Neuronal stem cell (in vitro differentiated cells): Measurements from ENCODE around the gene GDF7.
"Not testable (repeated sequence)": the region's sequence is repeated elsewhere in the genome, so short reads cannot be mapped to it uniquely, and the experiment has no call there.

Experiments used
- DNase-seq: peaks from one replicate; pipeline ENCODE4 v3.0.0-alpha.2; 2013; ENCODE audit warnings: low spot score
- H2AFZ ChIP-seq: one replicate; pipeline ENCODE4 v1.6.1; 2013; ENCODE audit warnings: mild to moderate bottlenecking, low read length, inconsistent platforms
- H2AK5ac ChIP-seq: 2 replicates; pipeline ENCODE4 v1.6.1; 2013; ENCODE audit warnings: low read depth, mild to moderate bottlenecking, inconsistent platforms, low read length, moderate library complexity, mixed read lengths
- H2BK120ac ChIP-seq: 2 replicates; pipeline ENCODE4 v1.6.1; 2013; ENCODE audit warnings: low read depth, mild to moderate bottlenecking, inconsistent platforms, low read length, moderate library complexity, mixed read lengths
- H2BK12ac ChIP-seq: one replicate; pipeline ENCODE4 v1.6.1; 2013; ENCODE audit warnings: low read length, inconsistent platforms
- H2BK15ac ChIP-seq: 2 replicates; pipeline ENCODE4 v1.6.1; 2013; ENCODE audit warnings: mild to moderate bottlenecking, low read length, inconsistent platforms, mixed read lengths
- H2BK5ac ChIP-seq: one replicate; pipeline ENCODE4 v1.6.1; 2013; ENCODE audit warnings: inconsistent platforms, mild to moderate bottlenecking, low read length, moderate library complexity
- H3K14ac ChIP-seq: one replicate; pipeline ENCODE4 v1.6.1; 2013; ENCODE audit warnings: low read length, inconsistent platforms
- H3K18ac ChIP-seq: 2 replicates; pipeline ENCODE4 v1.6.1; 2013; ENCODE audit warnings: low read length, inconsistent platforms
- H3K23ac ChIP-seq: 2 replicates; pipeline ENCODE4 v1.6.1; 2013; ENCODE audit warnings: low read depth, mild to moderate bottlenecking, mixed read lengths, low read length, inconsistent platforms; ENCODE audit not compliant: poor library complexity
- H3K27ac ChIP-seq: replicated peaks from 3 replicates; pipeline ENCODE4 v1.5.1; 2013; ENCODE audit warnings: low read length, inconsistent platforms
- H3K27me3 ChIP-seq, 3 experiments: 2 replicates each; pipeline ENCODE4 v1.6.1; 2013; ENCODE audit warnings: low read length in 3 of 3, mild to moderate bottlenecking in 2 of 3, inconsistent platforms in 1 of 3, low read depth in 1 of 3, mixed read lengths in 1 of 3, moderate library complexity in 1 of 3; ENCODE audit not compliant: control insufficient read depth in 3 of 3, insufficient read depth in 3 of 3
- H3K36me3 ChIP-seq, 2 donors: replicated peaks in 1 of 2; 2 replicates each; pipeline ENCODE4 v1.6.1; 2013; ENCODE audit warnings: low read length in 2 of 2; ENCODE audit not compliant: control insufficient read depth in 2 of 2, insufficient read depth in 2 of 2
- H3K4ac ChIP-seq: 2 replicates; pipeline ENCODE4 v1.6.1; 2013; ENCODE audit warnings: inconsistent platforms, mild to moderate bottlenecking, low read length, moderate library complexity
- H3K4me1 ChIP-seq, 2 donors: 1 replicate in 1 of 2; 2 replicates in 1 of 2; pipeline ENCODE4 v1.6.1; 2013; ENCODE audit warnings: low read length in 2 of 2, low read depth in 1 of 2; ENCODE audit not compliant: control insufficient read depth in 2 of 2, insufficient read depth in 1 of 2
- H3K4me2 ChIP-seq: one replicate; pipeline ENCODE4 v1.6.1; 2013; ENCODE audit warnings: mild to moderate bottlenecking, low read length, inconsistent platforms; ENCODE audit not compliant: insufficient read depth, poor library complexity, severe bottlenecking
- H3K4me3 ChIP-seq, 2 donors: 2 replicates each; pipeline ENCODE4 v1.5.1; 2013; ENCODE audit warnings: low read length in 2 of 2, mild to moderate bottlenecking in 2 of 2, inconsistent platforms in 1 of 2, moderate library complexity in 1 of 2
- H3K79me1 ChIP-seq: one replicate; pipeline ENCODE4 v1.6.1; 2013; ENCODE audit warnings: low read depth, mild to moderate bottlenecking, inconsistent platforms, low read length, moderate library complexity
- H3K9ac ChIP-seq: one replicate; pipeline ENCODE4 v1.6.1; 2013; ENCODE audit warnings: mild to moderate bottlenecking, low read depth, low read length, inconsistent platforms; ENCODE audit not compliant: poor library complexity
- H3K9me3 ChIP-seq, 2 donors: replicated peaks in 1 of 2; 2 replicates each; pipeline versions ENCODE3 to v1.6.1; 2013; ENCODE audit warnings: low read length in 2 of 2, mild to moderate bottlenecking in 2 of 2, inconsistent platforms in 1 of 2, low read depth in 1 of 2, mixed read lengths in 1 of 2, moderate library complexity in 1 of 2; ENCODE audit not compliant: control insufficient read depth in 2 of 2, insufficient read depth in 1 of 2
- H4K8ac ChIP-seq: one replicate; pipeline ENCODE4 v1.6.1; 2013; ENCODE audit warnings: low read depth, mild to moderate bottlenecking, inconsistent platforms, low read length, moderate library complexity
- H4K91ac ChIP-seq: one replicate; pipeline ENCODE4 v1.6.1; 2013; ENCODE audit warnings: low read length, low read depth, mild to moderate bottlenecking, inconsistent platforms; ENCODE audit not compliant: poor library complexity
- WGBS, 2 donors: extraction: QIAGEN DNeasy Blood & Tissue Kit; methylation state at CpG; one replicate each; pipeline ENCODE4 v1.1.7; 2013; ENCODE audit warnings: missing lambda C conversion rate in 2 of 2, mixed read lengths in 1 of 2; ENCODE audit not compliant: insufficient read length in 2 of 2, insufficient replicate concordance in 1 of 2; ENCODE audit errors: extremely low coverage in 2 of 2; 5-methylcytosine and 5-hydroxymethylcytosine counted together

Gene GDF7

GRCh38 chr2:20711641-20712040, 44.7 kb downstream of the GDF7 start:
- not testable (repeated sequence) for H2AK5ac ChIP-seq, H2BK120ac ChIP-seq, H2BK12ac ChIP-seq, H3K9ac ChIP-seq, H3K18ac ChIP-seq, H3K79me1 ChIP-seq, H2BK15ac ChIP-seq, H3K23ac ChIP-seq, H3K36me3 ChIP-seq, H2BK5ac ChIP-seq, H3K4me2 ChIP-seq, H3K4me1 ChIP-seq, H4K91ac ChIP-seq, H4K8ac ChIP-seq, H3K4me3 ChIP-seq, H2AFZ ChIP-seq, DNase-seq, H3K14ac ChIP-seq, H3K27me3 ChIP-seq, H3K9me3 ChIP-seq, H3K27ac ChIP-seq, H3K4ac ChIP-seq
- WGBS, 2 donors: no CpG with 5 or more reads among the region's 7 CpGs

GRCh38 chr2:20713585-20713984, 46.6 kb downstream of the GDF7 start:
- not testable (repeated sequence) for H3K23ac ChIP-seq, H4K91ac ChIP-seq, H3K14ac ChIP-seq, H2BK15ac ChIP-seq, H3K79me1 ChIP-seq, H3K4ac ChIP-seq, H2AFZ ChIP-seq, H3K9me3 ChIP-seq, H2BK12ac ChIP-seq, H4K8ac ChIP-seq, H3K4me2 ChIP-seq, H3K18ac ChIP-seq, H2BK120ac ChIP-seq, H3K4me1 ChIP-seq, H2BK5ac ChIP-seq, H3K27me3 ChIP-seq, DNase-seq, H3K4me3 ChIP-seq, H3K9ac ChIP-seq, H3K27ac ChIP-seq, H2AK5ac ChIP-seq
- WGBS, 2 donors: no CpG with 5 or more reads among the region's 3 CpGs
- H3K36me3 ChIP-seq: peaks cover 0 to 10% of the 10 kb centered on the region in 2 donors

- H4K91ac ChIP-seq, H2BK120ac ChIP-seq, H3K23ac ChIP-seq, H2BK12ac ChIP-seq, H3K4ac ChIP-seq, H3K79me1 ChIP-seq, H3K14ac ChIP-seq, H2BK15ac ChIP-seq, H3K4me2 ChIP-seq, H3K9me3 ChIP-seq, H4K8ac ChIP-seq, H2BK5ac ChIP-seq, H3K9ac ChIP-seq, H3K4me3 ChIP-seq, H3K18ac ChIP-seq, H3K27me3 ChIP-seq, DNase-seq, H3K27ac ChIP-seq, H3K4me1 ChIP-seq, H2AK5ac ChIP-seq, H2AFZ ChIP-seq: not testable (repeated sequence)
- no CpG with 5 or more reads among the region's 2 CpGs for WGBS, 2 donors
- peaks cover 0 to 10% of the 10 kb centered on the region in 2 donors for H3K36me3 ChIP-seq
Measured at GRCh38 chr2:20714412-20714811, 47.5 kb downstream of the GDF7 start.

DNA sequence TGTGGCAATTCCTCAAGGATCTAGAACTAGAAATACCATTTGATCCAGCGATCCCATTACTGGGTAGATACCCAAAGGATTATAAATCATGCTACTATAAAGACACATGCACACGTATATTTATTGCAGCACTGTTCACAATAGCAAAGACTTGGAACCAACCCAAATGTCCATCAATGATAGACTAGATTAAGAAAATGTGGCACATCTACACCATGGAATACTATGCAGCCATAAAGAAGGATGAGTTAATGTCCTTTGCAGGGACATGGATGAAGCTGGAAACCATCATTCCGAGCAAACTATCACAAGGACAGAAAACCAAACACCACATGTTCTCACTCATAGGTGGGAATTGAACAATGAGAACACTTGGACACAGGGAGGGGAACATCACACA, 49.2 kb downstream of the GDF7 start:
- H3K9me3 ChIP-seq: peaks cover 0 to 17% of the 10 kb centered on the region in 2 donors
- not testable (repeated sequence) for H2BK120ac ChIP-seq, H3K14ac ChIP-seq, H2BK5ac ChIP-seq, H3K4ac ChIP-seq, H3K27me3 ChIP-seq, H2BK12ac ChIP-seq, H4K91ac ChIP-seq, H3K4me1 ChIP-seq, H3K9ac ChIP-seq, H3K23ac ChIP-seq, H3K4me3 ChIP-seq, H2BK15ac ChIP-seq, H3K4me2 ChIP-seq, H2AK5ac ChIP-seq, DNase-seq, H3K18ac ChIP-seq, H3K27ac ChIP-seq, H3K79me1 ChIP-seq, H4K8ac ChIP-seq, H2AFZ ChIP-seq
- H3K36me3 ChIP-seq: peaks cover 0 to 10% of the 10 kb centered on the region in 2 donors
- WGBS, 2 donors: no CpG with 5 or more reads among the region's 3 CpGs
